ENCODE results near the gene TUBA4B.

Gene TUBA4B

GRCh38 chr2:219298759-219299371 lies 45.8 kb downstream of the TUBA4B start:
- H3K4me3 ChIP-seq (replicated peaks; ENCODE audit: low read depth, low read length) = no peak overlapping the region
- DNase-seq (ENCODE audit: extremely low read depth, low read depth) = no peak
- TF ChIP-seq, protein P1, sequence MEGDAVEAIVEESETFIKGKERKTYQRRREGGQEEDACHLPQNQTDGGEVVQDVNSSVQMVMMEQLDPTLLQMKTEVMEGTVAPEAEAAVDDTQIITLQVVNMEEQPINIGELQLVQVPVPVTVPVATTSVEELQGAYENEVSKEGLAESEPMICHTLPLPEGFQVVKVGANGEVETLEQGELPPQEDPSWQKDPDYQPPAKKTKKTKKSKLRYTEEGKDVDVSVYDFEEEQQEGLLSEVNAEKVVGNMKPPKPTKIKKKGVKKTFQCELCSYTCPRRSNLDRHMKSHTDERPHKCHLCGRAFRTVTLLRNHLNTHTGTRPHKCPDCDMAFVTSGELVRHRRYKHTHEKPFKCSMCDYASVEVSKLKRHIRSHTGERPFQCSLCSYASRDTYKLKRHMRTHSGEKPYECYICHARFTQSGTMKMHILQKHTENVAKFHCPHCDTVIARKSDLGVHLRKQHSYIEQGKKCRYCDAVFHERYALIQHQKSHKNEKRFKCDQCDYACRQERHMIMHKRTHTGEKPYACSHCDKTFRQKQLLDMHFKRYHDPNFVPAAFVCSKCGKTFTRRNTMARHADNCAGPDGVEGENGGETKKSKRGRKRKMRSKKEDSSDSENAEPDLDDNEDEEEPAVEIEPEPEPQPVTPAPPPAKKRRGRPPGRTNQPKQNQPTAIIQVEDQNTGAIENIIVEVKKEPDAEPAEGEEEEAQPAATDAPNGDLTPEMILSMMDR (IDR thresholded peaks at IDR 0.05; ENCODE audit: low read depth, low read length, missing control alignments) = peak; percentile 97

DNA sequence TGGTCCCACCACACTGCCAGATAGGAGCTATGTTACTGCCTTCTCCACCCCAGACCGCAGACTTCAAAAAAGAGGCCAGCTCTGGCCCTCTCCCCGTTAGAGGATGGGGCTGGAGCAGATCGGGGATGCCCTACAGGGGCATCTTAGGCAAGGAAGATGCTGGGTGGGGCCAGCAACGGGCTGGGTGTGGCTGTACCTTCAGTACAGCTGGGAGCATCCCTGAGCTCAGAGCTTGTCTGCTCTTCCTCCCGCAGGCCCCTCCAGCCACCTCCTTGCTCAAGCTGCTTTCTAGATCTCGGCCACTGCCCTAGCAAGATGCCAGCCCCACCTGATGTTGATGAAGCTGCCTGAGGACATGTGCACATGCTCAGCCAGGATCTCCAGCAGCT lies 46.3 kb downstream of the TUBA4B start:
- DNase-seq (ENCODE audit: extremely low read depth, low read depth) = no peak
- no peak overlapping the region for H3K4me3 ChIP-seq (replicated peaks; ENCODE audit: low read depth, low read length)
- TF ChIP-seq, protein P1 (IDR thresholded peaks at IDR 0.05; ENCODE audit: low read depth, low read length, missing control alignments) = no peak

DNA sequence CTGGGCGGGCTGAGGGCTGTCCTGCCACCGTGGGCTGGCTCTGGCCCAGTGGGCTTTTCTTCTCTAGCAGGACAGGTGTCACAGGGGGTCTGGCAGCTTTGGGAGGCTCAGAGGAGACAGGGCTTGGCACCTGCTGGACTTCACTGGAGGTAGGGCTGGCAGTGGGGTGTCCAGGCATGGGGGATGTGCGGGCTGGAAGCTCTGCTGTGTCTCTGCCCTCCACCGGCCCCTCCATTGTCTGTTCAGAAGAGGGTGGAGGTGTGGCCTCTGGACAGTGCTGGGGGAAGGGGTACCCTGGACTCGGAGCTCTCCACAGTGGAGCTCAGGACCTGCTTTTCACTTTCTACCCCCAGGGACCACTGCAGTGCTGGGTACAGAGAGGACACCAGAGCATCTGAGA lies 47.0 kb downstream of the TUBA4B start:
- no peak overlapping the region for H3K4me3 ChIP-seq (replicated peaks; ENCODE audit: low read depth, low read length)
- TF ChIP-seq, protein P1 (IDR thresholded peaks at IDR 0.05; ENCODE audit: low read depth, low read length, missing control alignments) = no peak

DNA sequence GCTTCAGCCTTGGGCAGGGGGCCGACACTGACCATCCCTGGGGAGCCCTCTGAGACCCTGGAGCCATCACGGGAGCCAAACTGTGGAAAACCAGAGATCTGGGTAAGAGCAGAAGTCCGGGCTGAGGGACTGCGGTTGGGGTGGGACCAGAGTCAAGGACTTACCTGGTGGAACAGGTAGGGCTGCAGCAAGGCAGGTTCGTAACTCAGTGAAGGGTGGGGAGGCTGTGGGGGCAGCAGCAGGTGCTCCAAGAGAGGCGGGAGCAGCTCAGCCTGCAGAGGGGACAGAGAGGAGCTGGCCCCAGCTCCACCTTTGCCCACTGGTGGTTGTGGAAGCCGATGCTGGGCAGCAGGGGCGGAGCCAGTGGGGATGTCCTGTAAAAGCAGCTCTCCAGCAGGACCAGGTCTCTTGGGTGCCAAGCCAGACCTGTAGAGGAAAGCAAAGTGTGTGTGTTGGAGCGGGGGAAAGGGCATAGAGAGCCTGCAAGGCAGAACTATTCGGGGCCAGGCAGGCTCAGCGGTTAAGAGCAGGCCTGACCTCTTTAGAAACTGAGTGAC lies 49.4 kb downstream of the TUBA4B start:
- no peak overlapping the region for H3K4me3 ChIP-seq (replicated peaks; ENCODE audit: low read depth, low read length)
- TF ChIP-seq, protein P1 (IDR thresholded peaks at IDR 0.05; ENCODE audit: low read depth, low read length, missing control alignments) = no peak

More for the DNA sequence above, 47.0 kb downstream of the TUBA4B start:
- no peak for DNase-seq (ENCODE audit: extremely low read depth, low read depth)

DNA sequence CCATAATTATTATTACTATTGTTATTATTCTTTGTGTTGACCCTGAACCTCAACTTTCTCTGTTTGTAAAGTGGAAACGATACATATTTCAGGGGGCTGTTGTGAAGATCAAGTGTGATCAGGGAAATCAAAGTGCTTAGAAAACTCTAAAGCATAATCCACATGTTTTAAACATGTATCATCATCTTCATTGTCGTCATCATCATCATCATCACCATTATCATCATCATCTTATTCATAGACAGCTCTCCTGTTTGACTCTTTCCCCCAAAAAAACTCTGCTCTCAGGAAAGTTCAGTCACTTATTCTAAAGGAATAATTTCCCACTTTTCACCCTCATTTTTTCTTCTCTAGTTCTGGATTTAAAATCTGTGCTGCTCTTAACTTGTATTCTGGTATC lies 51.2 kb downstream of the TUBA4B start:
- no peak overlapping the region for H3K4me3 ChIP-seq (replicated peaks; ENCODE audit: low read depth, low read length)
- DNase-seq (ENCODE audit: extremely low read depth, low read depth) = no peak
- TF ChIP-seq, protein P1 (IDR thresholded peaks at IDR 0.05; ENCODE audit: low read depth, low read length, missing control alignments) = no peak

More for the DNA sequence above, 49.4 kb downstream of the TUBA4B start:
- DNase-seq (ENCODE audit: extremely low read depth, low read depth) = no peak

GRCh38 chr2:219306047-219306446 lies 53.0 kb downstream of the TUBA4B start:
- no peak overlapping the region for H3K4me3 ChIP-seq (replicated peaks; ENCODE audit: low read depth, low read length)
- no peak for DNase-seq (ENCODE audit: extremely low read depth, low read depth)
- TF ChIP-seq, protein P1 (IDR thresholded peaks at IDR 0.05; ENCODE audit: low read depth, low read length, missing control alignments) = no peak

All from HFF-Myc (cell line).